ENCODE measurements around the gene DUSP19.

DUSP19 gene

GRCh38 chr2:183126635-183127034, 48.1 kb downstream of the DUSP19 start:
- DNase-seq = no peak

GRCh38 chr2:183134016-183134415, 55.5 kb downstream of the DUSP19 start:
- DNase-seq = no peak

- no peak for DNase-seq
These were observed 70.4 kb downstream of the DUSP19 start for GRCh38 chr2:183148955-183149354.

- no peak for DNase-seq
These were observed 70.9 kb downstream of the DUSP19 start for GRCh38 chr2:183149489-183149888.
